ENCODE measurements around the gene TRAPPC10.
A peak's percentile ranks its signal among the peaks of the same experiment; 100 is the strongest.

Gene TRAPPC10

DNA sequence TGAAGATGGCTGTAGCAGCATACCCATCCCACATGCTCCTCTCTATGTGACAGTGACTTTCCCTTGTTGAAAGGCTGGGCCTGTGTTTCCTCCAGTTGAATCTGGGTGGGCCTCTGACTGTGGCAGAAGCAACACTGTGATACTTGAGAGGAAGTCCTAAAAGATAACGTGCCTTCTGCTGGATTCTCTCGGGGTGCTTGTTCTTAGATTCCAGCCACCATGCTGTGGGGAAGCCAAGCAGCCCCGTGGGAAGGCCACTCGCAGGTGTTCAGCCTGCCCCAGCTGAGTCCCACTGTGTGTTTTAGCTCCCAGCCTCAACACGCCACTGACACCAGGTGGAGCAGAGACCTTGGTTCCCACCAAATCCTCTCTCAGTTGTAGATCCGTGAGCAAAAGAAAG lies 31.5 kb downstream of the TRAPPC10 start:
- no peak for DNase-seq

GRCh38 chr21:44046734-44047133 lies 34.6 kb downstream of the TRAPPC10 start:
- no peak for DNase-seq

- no peak for DNase-seq
These were observed 36.0 kb downstream of the TRAPPC10 start for GRCh38 chr21:44047996-44048560.

DNA sequence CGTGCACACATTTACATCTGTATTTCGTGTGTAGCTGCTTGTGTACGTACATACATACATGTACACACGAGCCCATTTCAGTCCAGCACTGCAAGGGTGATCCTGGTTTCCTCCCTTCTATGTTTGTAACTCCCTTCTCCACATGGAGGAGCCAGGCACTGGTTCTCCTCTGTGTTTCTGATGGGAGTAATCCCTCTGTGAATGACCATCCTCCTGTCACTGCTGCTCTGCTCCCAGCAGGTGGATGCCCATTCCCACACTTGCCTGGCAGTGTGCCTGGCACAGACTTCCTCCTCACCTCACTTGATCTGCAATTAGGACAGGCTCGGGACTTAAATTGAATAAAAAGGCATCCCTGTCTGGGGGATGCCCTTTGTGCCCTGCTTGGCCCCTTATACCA lies 37.1 kb downstream of the TRAPPC10 start:
- DNase-seq = no peak

GRCh38 chr21:44049606-44050005 lies 37.5 kb downstream of the TRAPPC10 start:
- DNase-seq = no peak

DNA sequence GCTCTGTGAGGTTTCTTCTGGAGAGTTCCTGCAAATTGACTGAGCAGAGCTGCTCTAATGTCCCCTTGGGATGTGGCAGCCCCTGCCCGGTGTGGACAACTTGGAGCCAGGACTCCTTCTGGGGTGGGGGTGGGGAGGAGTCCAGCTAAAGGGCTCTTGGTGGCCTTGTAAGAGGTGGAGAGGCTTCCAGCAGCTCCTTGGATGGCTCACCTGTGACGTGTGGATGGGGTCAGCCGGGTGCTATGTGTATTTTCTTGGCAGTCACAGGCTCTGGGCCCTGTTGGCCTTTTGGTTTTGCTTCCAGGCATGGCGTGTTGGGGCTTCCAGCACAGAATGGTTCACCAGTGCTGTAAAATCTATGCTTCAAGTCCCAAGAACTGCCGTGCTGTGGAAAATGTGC lies 38.2 kb downstream of the TRAPPC10 start:
- DNase-seq = no peak

DNA sequence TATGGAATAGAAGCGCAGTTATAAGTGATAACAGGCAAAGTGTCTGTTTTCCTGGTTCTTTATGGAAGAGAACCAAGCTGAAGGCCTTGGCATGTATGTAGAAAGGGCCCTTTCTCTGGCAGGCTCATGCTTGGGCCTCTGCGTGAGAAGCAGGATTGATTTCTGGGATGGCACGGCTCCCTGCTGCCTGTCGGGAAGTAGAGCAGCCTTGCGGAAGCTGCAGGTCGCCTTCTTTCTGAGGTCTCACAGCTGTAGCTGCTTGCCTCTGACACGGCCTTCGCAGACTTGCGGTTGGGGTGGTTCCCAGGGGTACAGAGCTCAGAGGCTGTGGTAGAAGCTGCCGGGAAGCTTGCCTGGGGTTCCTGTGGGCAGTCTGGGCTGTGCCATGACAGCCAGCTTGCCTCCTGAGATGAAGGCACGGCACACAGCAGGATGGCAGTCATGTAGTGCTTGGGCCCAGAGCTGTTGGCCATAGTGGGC lies 39.4 kb downstream of the TRAPPC10 start:
- DNase-seq = no peak

- DNase-seq = peak; percentile 42
These were observed 40.1 kb downstream of the TRAPPC10 start for GRCh38 chr21:44052071-44052829.

DNA sequence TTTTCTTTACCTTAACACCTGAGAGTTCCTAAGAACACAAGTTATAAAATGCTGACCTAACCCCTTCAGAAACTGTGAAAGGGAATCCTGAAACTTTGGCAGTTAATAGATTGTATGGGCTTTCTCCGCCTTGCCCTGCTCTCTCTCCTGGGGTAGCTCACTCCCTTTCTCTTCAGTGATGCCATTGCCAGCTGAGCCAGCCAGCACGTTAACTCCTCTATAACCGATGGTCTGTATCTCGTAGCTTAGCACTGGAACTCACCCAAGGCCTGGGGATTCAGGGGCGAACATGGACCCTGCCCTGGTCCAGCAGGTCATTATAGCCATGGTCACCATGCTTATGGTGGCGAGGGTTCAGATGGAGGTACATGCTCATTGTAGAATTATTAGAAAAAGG lies 40.7 kb downstream of the TRAPPC10 start:
- DNase-seq = no peak

DNA sequence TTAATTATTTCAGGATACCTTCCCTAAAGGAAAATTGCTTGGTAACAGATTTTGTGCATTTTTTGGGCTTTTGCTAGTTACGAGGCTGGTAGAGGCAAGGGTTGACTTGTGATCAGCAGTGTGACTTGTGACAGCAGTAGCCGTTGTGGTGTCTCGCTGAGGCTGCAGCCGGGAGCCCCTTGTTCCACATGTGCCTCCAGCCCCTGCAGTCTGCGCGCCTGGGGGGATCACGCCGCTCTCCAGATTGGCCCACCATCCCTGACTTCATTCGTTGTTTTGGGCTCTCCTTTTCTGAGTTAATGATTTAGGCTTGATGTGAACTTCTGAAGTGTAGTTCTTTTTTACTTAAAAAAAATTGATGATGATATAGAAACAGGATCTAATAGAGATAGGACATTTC lies 41.5 kb downstream of the TRAPPC10 start:
- no peak for DNase-seq

DNA sequence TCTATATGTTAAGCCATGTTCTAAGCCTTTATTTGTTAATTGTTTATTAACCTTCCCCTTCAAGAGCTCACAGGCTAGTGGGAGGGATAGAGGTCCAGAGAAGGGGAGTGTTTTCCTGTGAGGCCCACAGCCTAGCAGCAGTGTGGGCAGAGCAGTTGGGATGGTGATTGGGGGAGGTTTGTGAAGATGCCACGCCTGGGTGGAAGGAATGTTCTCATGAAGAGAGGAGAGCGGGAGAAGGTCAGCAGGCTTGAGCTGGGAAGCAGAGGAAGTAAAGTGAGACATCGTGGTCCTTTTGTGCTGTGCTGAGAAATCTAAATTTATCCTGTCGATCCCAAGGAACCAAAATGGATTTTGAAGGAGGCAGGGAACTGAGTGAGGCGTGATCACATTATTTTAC lies 42.6 kb downstream of the TRAPPC10 start:
- DNase-seq = no peak

- DNase-seq = no peak
These were observed 44.9 kb downstream of the TRAPPC10 start for GRCh38 chr21:44057055-44057454.

DNA sequence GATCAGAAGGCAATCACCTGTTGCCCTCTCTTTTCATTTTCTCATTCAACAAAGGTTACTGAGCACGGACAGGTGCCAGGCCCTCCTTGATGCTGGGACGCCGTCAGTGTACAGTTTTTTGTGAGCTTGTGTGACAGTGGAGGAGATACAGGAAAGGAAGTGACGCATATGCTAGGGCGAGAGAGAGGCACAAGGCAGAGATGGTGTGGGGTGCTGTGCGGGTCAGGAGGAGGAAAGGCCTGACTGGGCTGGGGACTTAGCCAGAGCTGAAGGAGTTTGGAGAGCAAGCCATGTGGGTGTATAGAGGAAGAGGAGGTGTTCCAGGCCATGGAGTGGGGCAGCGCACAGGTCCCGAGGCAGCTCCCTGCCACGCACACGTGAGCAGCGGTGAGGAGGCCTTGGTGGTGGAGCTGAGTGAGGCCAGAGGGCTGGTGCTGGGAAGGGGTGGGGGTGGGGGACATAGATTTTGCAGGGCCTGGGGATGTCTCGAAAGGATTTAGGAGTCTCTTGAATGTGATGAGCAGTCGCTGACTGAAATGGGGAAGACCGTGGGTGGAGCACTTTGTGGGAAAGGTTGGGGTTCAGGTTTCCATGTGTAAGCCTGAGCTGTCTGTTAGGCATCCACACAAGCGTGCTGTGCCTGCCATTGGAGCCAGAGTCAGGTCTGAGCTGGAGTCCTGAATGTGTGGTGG lies 46.0 kb downstream of the TRAPPC10 start:
- DNase-seq = no peak

GRCh38 chr21:44058652-44058964 lies 46.5 kb downstream of the TRAPPC10 start:
- DNase-seq = no peak

GRCh38 chr21:44058981-44059380 lies 46.9 kb downstream of the TRAPPC10 start:
- no peak for DNase-seq

GRCh38 chr21:44059710-44060109 lies 47.6 kb downstream of the TRAPPC10 start:
- no peak for DNase-seq

DNA sequence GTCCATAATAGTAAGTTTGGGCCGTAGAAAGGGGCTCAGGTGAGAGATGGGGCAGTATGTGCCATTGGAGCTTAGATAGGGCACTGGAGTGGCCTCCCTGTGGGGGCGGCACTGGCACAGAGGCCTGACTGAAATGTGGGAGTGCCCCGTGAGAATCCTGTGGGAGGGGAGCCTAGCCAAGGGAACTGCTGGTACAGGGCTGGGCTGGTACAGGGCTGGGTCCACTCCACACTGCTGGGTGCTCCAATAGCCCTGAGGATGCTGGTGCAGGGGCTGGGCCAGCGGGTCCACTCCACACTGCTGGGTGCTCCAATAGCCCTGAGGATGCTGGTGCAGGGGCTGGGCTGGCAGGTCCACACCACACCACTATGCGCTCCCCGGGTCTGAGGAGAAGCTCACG lies 50.3 kb downstream of the TRAPPC10 start:
- no peak for DNase-seq

GRCh38 chr21:44063151-44063912 lies 51.2 kb downstream of the TRAPPC10 start:
- DNase-seq = no peak

- no peak for DNase-seq
These were observed 52.8 kb downstream of the TRAPPC10 start for GRCh38 chr21:44064852-44065403.

GRCh38 chr21:44065428-44065827 lies 53.3 kb downstream of the TRAPPC10 start:
- DNase-seq = no peak

GRCh38 chr21:44066116-44066515 lies 54.0 kb downstream of the TRAPPC10 start:
- no peak for DNase-seq

- no peak for DNase-seq
These were observed 55.1 kb downstream of the TRAPPC10 start for GRCh38 chr21:44067011-44067839.
